GM12892 (cell line): ENCODE data around the gene DCDC2. TPM values are rescaled to one million over a fixed set of nuclear protein-coding genes. Genes with fewer than 3 reads are reported as not detected.
A peak's percentile ranks its signal among the peaks of the same experiment; 100 is the strongest.
"Not testable (repeated sequence)": the region's sequence is repeated elsewhere in the genome, so short reads cannot be mapped to it uniquely, and the experiment has no call there.

ENCODE experiments used
- DNase-seq: peaks from one replicate; pipeline ENCODE4 v3.0.0; 2011; ENCODE audit not compliant: insufficient read length
- FAIRE-seq: peaks from 2 replicates; lab custom pipeline; 2011; peaks lifted over from hg19 to GRCh38; lab: Jason Lieb, UNC
- POLR2A ChIP-seq: IDR thresholded peaks from 2 replicates; pipeline ENCODE4 v1.6.1; 2011; ENCODE audit warnings: low read depth, low read length, control low read depth
- POLR2AphosphoS5 ChIP-seq: IDR thresholded peaks from 2 replicates; pipeline ENCODE4 v1.6.1; 2011; ENCODE audit warnings: low read depth, low read length, control low read depth
- TAF1 ChIP-seq: IDR thresholded peaks from 2 replicates; pipeline ENCODE4 v1.6.1; 2011; ENCODE audit warnings: low read depth, mild to moderate bottlenecking, control low read depth, low read length, borderline replicate concordance
- polyA plus RNA-seq: library from polyadenylated mRNA; unstranded; fragments of >200 nt; gene quantifications from one replicate; pipeline ENCODE4 v1.2.1, GENCODE V29; 2012; ENCODE audit warnings: missing spikeins, inconsistent platforms; ENCODE audit not compliant: missing spikeins

Gene DCDC2
- polyA plus RNA-seq = not detected

GRCh38 chr6:24357336-24358218 lies at the start of gene DCDC2:
Gene DCDC2 (minus strand): TSS chr6:24358059. CDS start chr6:24357750, 309 bp downstream.
- no peak for FAIRE-seq
- DNase-seq = no peak
- no peak for TF ChIP-seq TAF1
- TF ChIP-seq POLR2AphosphoS5 = no peak
- TF ChIP-seq POLR2A = no peak

- TF ChIP-seq TAF1 (no peak), POLR2A (no peak), POLR2AphosphoS5 (no peak)
- DNase-seq (no peak), FAIRE-seq (no peak)
Measured at GRCh38 chr6:24405262-24405661, 47.4 kb upstream of the DCDC2 start.

- no peak for TF ChIP-seq POLR2A
- no peak for TF ChIP-seq POLR2AphosphoS5
- no peak for TF ChIP-seq TAF1
- no peak for DNase-seq
- peak; percentile 82 for FAIRE-seq
Measured at GRCh38 chr6:24403501-24403824, 45.6 kb upstream of the DCDC2 start.

- DNase-seq (peak; percentile 67), FAIRE-seq (peak; percentile 91)
- TF ChIP-seq POLR2A (peak; percentile 80; the same call in 1 of the 2 replicates), POLR2AphosphoS5 (peak; percentile 69), TAF1 (no peak)
Measured at GRCh38 chr6:24402697-24403500, 45.0 kb upstream of the DCDC2 start, which contains the start of gene MRS2. Gene MRS2 (plus strand): TSS chr6:24402936. CDS start chr6:24403047, 111 bp downstream.

GRCh38 chr6:24401458-24401857 lies 43.6 kb upstream of the DCDC2 start:
- DNase-seq (no peak), FAIRE-seq (no peak)
- no peak for TF ChIP-seq POLR2A
- TF ChIP-seq TAF1 = no peak
- TF ChIP-seq POLR2AphosphoS5 = no peak

- not testable (repeated sequence) for FAIRE-seq, DNase-seq
Measured at GRCh38 chr6:24400045-24401039, 42.5 kb upstream of the DCDC2 start.

GRCh38 chr6:24397631-24398030 lies 39.8 kb upstream of the DCDC2 start:
- FAIRE-seq (no peak), DNase-seq (no peak)
- no peak for TF ChIP-seq TAF1
- no peak for TF ChIP-seq POLR2AphosphoS5
- TF ChIP-seq POLR2A = no peak

- FAIRE-seq = no peak
Measured at GRCh38 chr6:24396824-24397223, 39.0 kb upstream of the DCDC2 start.

GRCh38 chr6:24394780-24395437 lies 37.0 kb upstream of the DCDC2 start:
- no peak for TF ChIP-seq POLR2AphosphoS5
- TF ChIP-seq TAF1 = no peak
- TF ChIP-seq POLR2A = no peak
- FAIRE-seq = no peak
- no peak for DNase-seq

More at GRCh38 chr6:24396824-24397223, 39.0 kb upstream of the DCDC2 start:
- DNase-seq = no peak
- no peak for TF ChIP-seq TAF1
- no peak for TF ChIP-seq POLR2AphosphoS5
- TF ChIP-seq POLR2A = no peak
